Calu3 (cell line): Measurements from ENCODE around the gene SLC47A2. TPM values are rescaled to one million over a fixed set of nuclear protein-coding genes. Genes with fewer than 3 reads are reported as not detected.

Experiments used
- BruUV-seq: library from RNA; stranded (reverse); fragments of 400-500 nt; replicated peaks from 2 replicates; lab custom pipeline; 2021; lab: Mats Ljungman, UMichigan
- CTCF ChIA-PET: fragments of 300-600 bp; sonication (Branson Sonifier 250); formaldehyde crosslinking; loops from one replicate; lab custom pipeline; 2022; ENCODE audit warnings: antibody characterized with exemption; lab: Charles Lee
- DNase-seq: peaks from one replicate; pipeline ENCODE4 v3.0.0; 2022
- H3K27ac Mint-ChIP-seq: one replicate; pipeline ENCODE4 v1.8.0; 2022; ENCODE audit warnings: mixed read lengths; ENCODE audit not compliant: unreplicated experiment
- H3K27me3 Mint-ChIP-seq: one replicate; pipeline ENCODE4 v1.8.0; 2022; ENCODE audit warnings: mixed read lengths; ENCODE audit not compliant: unreplicated experiment
- H3K36me3 Mint-ChIP-seq: one replicate; pipeline ENCODE4 v1.8.0; 2022; ENCODE audit warnings: mild to moderate bottlenecking, moderate library complexity, mixed read lengths; ENCODE audit not compliant: insufficient read depth, unreplicated experiment
- H3K4me1 Mint-ChIP-seq: one replicate; pipeline ENCODE4 v1.8.0; 2022; ENCODE audit warnings: mild to moderate bottlenecking, low read depth, mixed read lengths; ENCODE audit not compliant: unreplicated experiment
- H3K4me3 Mint-ChIP-seq: one replicate; pipeline ENCODE4 v1.8.0; 2022; ENCODE audit warnings: mild to moderate bottlenecking, low read depth, moderate library complexity, mixed read lengths; ENCODE audit not compliant: unreplicated experiment
- H3K9me3 Mint-ChIP-seq: one replicate; pipeline ENCODE4 v1.8.0; 2022; ENCODE audit warnings: low read depth, mixed read lengths; ENCODE audit not compliant: unreplicated experiment
- intact Hi-C: fragments of 100-400 bp; cut with micrococcal nuclease; formaldehyde crosslinking; loops from one replicate; pipeline ENCODE4 v1.10.0; 2022; ENCODE audit not compliant: unreplicated experiment
- total RNA-seq: library from RNA; stranded (reverse); gene quantifications from 2 replicates; pipeline ENCODE4 v1.2.3, GENCODE V29; 2022
- TF ChIP-seq, protein P1 (sequence below): fragments of 200-600 bp; IDR thresholded peaks from one replicate; pipeline ENCODE4 v1.8.0; 2022; ENCODE audit warnings: antibody characterized with exemption; ENCODE audit not compliant: unreplicated experiment

The SLC47A2 gene
- total RNA-seq, 1 experiment from 2014 or later, result not detected

DNA sequence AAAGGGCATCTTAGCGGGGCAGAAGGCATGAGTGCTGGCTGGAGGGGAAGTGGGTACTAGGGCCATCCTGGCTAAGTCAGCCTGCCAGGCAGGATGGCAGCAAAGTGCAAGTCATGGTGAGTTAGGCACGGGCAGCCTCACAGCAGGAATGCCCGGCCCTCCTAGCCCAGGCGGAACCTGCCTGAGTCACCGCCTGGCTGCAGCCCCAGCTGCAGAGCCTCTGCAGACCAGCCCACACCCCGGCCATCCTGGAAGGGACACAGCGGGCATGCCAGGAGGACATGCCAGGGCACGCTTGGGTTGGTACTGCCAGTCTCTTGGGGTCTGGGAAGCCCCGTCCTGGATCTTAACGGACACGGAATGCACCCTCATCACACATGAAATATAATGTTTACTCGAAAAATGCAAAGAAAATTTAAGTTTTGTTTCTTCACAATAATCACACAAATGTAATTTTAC lies 36.7 kb upstream of the SLC47A2 start:
- DNase-seq, result peak; percentile 79
- TF ChIP-seq, protein P1, sequence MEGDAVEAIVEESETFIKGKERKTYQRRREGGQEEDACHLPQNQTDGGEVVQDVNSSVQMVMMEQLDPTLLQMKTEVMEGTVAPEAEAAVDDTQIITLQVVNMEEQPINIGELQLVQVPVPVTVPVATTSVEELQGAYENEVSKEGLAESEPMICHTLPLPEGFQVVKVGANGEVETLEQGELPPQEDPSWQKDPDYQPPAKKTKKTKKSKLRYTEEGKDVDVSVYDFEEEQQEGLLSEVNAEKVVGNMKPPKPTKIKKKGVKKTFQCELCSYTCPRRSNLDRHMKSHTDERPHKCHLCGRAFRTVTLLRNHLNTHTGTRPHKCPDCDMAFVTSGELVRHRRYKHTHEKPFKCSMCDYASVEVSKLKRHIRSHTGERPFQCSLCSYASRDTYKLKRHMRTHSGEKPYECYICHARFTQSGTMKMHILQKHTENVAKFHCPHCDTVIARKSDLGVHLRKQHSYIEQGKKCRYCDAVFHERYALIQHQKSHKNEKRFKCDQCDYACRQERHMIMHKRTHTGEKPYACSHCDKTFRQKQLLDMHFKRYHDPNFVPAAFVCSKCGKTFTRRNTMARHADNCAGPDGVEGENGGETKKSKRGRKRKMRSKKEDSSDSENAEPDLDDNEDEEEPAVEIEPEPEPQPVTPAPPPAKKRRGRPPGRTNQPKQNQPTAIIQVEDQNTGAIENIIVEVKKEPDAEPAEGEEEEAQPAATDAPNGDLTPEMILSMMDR, result no peak
- CTCF ChIA-PET, result interaction anchor here (1.1 to 1.7 kb wide), 4 partner anchors 8 to 104 kb away, joined by 3 to 11 read pairs (median 5); partner anchors contain the start of gene ALDH3A2
- Mint-ChIP-seq H3K27ac (peak overlapping the region; percentile 72), H3K4me1 (peaks cover 31% of the 10 kb centered on the region), H3K27me3 (no peaks in the 10 kb centered on the region), H3K4me3 (no peak overlapping the region), H3K9me3 (no peaks in the 10 kb centered on the region), H3K36me3 (peaks cover under 1% of the 10 kb centered on the region)
- intact Hi-C loops, result no loop called here
- no TSS peak for BruUV-seq

DNA sequence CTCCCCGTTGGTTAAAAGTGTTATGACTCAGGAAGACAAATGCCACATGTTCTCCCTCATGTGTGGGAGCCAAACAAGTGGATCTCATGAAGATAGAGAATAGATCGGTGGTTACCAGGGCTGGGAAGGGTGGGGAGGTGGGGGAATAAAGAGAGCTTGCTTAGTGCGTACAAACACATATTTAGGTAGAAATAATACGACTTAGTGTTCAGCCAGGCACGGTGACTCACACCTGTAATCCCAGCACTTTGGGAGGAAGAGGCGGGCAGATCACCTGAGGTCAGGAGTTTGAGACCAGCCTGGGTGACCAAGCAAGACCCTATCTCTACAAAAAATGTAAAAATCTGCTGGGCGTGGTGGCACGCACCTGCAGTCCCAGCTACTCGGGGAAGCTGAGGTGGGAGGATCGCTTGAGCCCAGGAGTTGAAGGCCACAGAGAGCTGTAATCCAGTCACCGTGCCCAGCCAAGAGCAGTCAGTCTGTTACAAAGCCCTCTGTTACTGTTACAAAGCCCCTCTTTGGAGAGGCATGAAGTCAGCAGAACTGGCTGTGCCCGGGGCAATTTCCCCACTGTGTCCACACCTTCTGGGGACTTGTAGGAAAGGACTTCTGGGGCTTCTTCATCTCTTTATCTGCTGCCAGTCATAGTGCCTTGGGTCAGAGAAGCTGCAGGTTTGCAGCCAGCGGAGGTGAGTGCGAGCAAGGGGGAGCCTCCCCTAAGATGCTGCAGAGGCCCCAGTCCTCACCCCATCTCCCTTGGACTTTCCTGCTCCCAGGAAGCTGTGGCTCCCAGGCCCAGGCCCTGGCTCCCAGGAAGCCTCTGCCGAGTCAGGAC lies 36.0 kb upstream of the SLC47A2 start:
- no TSS peak for BruUV-seq
- intact Hi-C loops, result no loop called here
- TF ChIP-seq, protein P1, result no peak
- H3K4me3 Mint-ChIP-seq, result no peak overlapping the region
- H3K36me3 Mint-ChIP-seq, result peaks cover 4% of the 10 kb centered on the region
- H3K27me3 Mint-ChIP-seq, result no peaks in the 10 kb centered on the region
- H3K27ac Mint-ChIP-seq, result peak overlapping the region; percentile 72
- H3K4me1 Mint-ChIP-seq, result peaks cover 31% of the 10 kb centered on the region
- CTCF ChIA-PET, result interaction anchor here (1.5 to 1.7 kb wide), 2 partner anchors 10 to 104 kb away, joined by 4 to 11 read pairs; partner anchors contain the start of gene ALDH3A2
- H3K9me3 Mint-ChIP-seq, result no peaks in the 10 kb centered on the region
- no peak for DNase-seq

DNA sequence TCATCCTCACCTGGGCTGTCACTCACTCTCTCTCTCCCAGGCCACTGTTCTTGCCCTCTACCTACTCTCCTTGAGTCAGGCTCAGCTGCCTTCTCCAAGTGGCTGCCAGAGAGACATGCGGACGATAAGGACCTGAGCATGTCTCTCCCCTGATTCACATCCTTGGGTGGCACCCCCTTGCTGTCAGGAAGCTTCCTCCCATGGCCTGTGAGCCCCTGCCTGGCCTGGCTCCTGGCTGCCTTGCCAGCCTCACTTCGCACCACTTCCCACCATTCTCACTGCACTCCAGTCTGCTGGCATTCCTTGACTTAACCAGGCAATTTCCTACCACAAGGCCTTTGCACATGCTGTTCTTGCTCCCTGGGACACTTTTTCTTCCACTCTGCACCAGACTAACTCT lies 34.5 kb upstream of the SLC47A2 start:
- intact Hi-C loops, result no loop called here
- TF ChIP-seq, protein P1, result no peak
- peaks cover 36% of the 10 kb centered on the region for H3K4me1 Mint-ChIP-seq
- peaks cover 4% of the 10 kb centered on the region for H3K36me3 Mint-ChIP-seq
- no peak for DNase-seq
- H3K27me3 Mint-ChIP-seq, result no peaks in the 10 kb centered on the region
- no peak overlapping the region for H3K4me3 Mint-ChIP-seq
- CTCF ChIA-PET, result no interaction called here
- peak overlapping the region; percentile 33 for H3K27ac Mint-ChIP-seq
- no TSS peak for BruUV-seq
- no peaks in the 10 kb centered on the region for H3K9me3 Mint-ChIP-seq

DNA sequence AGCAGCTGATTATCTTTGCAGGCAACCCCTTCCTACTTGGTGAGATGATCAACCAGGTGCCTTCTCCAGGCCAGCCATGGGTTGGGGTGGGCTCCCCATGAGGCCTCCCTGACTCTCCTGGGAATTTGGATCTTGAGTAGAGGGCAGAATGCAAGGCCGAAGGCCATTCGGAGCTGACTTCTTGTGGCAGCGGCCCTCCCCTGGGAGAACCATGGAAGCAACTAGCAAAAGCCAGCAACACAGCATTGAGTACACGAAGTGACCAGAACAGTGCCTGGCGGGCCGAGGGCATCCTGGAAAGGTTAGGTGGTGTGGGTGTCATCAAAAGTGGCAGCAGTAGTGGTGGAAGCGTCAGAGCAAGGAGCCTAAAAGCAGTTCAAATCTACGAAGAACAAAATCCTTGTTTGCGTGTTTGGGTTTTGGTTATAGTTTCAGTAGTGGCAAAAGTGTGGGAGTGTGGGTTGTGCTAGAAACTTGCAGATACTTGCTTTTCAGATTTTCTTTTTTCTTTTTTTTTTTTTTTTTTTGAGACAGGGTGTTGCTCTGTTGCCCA lies 33.7 kb upstream of the SLC47A2 start:
- no TSS peak for BruUV-seq
- Mint-ChIP-seq H3K27ac (no peak overlapping the region), H3K36me3 (peaks cover 9% of the 10 kb centered on the region), H3K9me3 (no peaks in the 10 kb centered on the region), H3K4me3 (no peak overlapping the region), H3K4me1 (peaks cover 37% of the 10 kb centered on the region), H3K27me3 (no peaks in the 10 kb centered on the region)
- CTCF ChIA-PET, result no interaction called here
- intact Hi-C loops, result no loop called here
- TF ChIP-seq, protein P1, result no peak
- DNase-seq, result no peak
